Sigmoid colon (tissue), 4 donors: ENCODE data around the gene SIGLECL1.

ENCODE experiments used
- EP300 ChIP-seq, 4 donors: sonication (generic); formaldehyde crosslinking; IDR thresholded peaks; one replicate each; pipeline ENCODE4 v1.6.1; 2017; ENCODE audit warnings: antibody characterized with exemption in 4 of 4
- TF ChIP-seq, protein P1 (sequence below), 4 experiments: fragments of 450-650 bp in 3 of 4; fragments of 200-600 bp in 1 of 4; IDR thresholded peaks; one replicate each; pipeline ENCODE4 v1.5.1; 2016 to 2019; ENCODE audit warnings: antibody characterized with exemption in 4 of 4, mild to moderate bottlenecking in 3 of 4, moderate library complexity in 2 of 4

DNA sequence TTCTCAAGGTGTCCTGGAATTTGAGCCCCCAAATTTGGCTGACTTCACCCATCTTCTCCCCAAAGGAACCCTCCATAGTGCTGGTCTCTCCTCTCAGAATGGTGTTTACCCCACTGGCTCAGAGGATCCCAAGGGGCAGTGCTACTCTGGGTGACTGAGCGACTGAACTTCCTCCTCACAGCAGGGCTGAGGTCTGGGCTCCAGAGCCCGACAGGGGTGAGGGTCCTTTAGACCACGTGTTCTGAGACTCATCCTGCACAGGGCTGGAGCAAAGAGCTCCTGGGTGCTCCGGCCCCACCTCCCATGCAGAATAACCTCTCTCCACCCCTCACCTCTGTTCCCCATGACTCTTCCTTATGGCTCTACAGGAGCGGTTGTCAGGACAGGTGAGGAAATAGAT lies 49.2 kb upstream of the SIGLECL1 start:
- TF ChIP-seq, protein P1, sequence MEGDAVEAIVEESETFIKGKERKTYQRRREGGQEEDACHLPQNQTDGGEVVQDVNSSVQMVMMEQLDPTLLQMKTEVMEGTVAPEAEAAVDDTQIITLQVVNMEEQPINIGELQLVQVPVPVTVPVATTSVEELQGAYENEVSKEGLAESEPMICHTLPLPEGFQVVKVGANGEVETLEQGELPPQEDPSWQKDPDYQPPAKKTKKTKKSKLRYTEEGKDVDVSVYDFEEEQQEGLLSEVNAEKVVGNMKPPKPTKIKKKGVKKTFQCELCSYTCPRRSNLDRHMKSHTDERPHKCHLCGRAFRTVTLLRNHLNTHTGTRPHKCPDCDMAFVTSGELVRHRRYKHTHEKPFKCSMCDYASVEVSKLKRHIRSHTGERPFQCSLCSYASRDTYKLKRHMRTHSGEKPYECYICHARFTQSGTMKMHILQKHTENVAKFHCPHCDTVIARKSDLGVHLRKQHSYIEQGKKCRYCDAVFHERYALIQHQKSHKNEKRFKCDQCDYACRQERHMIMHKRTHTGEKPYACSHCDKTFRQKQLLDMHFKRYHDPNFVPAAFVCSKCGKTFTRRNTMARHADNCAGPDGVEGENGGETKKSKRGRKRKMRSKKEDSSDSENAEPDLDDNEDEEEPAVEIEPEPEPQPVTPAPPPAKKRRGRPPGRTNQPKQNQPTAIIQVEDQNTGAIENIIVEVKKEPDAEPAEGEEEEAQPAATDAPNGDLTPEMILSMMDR (IDR thresholded peaks at IDR 0.05) = no peak
- no peak for TF ChIP-seq EP300 (IDR thresholded peaks at IDR 0.05)
